ENCODE results near the gene ZNF175.

ZNF175 gene

GRCh38 chr19:51570962-51571575, at the start of gene ZNF175:
ZNF175 (plus strand) TSS chr19:51571283; CDS start chr19:51573330, 2,047 bp downstream.
- peak; percentile 97 for DNase-seq

DNA sequence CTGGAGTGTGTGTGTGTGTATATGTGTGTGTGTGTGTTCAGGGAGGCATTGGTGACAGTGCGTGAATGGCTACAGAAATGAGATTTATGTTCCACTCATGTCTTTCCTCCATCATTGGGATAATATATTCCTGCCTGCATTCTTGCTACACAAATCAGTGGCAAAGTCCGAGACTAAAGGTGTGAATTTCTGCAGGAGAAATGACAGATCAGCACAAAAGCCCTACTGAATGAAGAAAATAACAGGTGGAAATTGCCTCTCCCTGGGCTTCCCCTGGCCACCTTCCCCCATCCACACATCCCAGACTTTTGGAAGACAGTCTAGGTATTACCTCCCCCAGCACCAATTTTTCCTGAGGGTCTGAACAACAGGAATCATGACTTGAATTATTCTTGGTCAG, 49.7 kb upstream of the ZNF175 start:
- no peak for DNase-seq

DNA sequence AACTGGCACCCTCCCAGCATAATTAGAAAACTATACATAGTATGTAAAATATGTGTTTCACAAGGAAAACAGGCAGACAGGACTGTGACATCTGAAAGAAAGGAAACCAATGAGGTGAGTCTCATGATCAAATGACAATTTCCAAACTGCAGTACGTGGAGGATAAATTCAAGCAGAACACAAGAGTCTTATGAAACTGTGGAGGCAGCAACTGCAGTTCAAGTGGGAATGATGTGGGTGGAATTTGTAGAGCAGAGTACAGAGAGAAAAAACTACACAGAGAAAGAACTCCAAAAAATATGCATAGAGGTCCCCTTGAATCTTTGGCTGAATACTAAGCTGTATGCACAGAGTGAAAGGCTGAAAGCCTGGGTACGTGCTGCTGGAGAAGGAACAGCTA, 49.3 kb upstream of the ZNF175 start:
- no peak for DNase-seq

- no peak for DNase-seq
Observed at GRCh38 chr19:51524666-51525264, 46.3 kb upstream of the ZNF175 start.

DNA sequence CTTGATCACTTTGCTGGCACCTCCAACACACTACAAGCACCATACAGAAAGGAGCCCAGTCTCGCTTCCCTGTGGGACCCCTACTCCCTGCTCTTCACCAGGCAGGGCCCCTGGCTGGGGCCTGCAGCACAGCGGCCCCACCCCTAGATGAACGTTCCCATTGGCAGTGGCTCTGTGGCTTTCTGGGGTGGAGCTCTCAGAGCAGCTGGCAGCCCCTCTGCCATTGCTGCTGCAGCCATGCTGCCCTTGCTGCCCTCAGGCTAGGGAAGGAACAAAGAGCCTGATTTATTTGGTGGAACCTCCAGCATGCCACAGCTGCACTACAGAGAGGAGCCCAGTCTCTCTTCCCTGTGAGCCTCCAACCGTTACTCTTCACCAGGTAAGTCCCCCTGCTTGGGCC, 45.4 kb upstream of the ZNF175 start:
- DNase-seq, result no peak

GRCh38 chr19:51529301-51529700, 41.8 kb upstream of the ZNF175 start:
- no peak for DNase-seq

GRCh38 chr19:51530616-51531015, 40.5 kb upstream of the ZNF175 start:
- no peak for DNase-seq

DNA sequence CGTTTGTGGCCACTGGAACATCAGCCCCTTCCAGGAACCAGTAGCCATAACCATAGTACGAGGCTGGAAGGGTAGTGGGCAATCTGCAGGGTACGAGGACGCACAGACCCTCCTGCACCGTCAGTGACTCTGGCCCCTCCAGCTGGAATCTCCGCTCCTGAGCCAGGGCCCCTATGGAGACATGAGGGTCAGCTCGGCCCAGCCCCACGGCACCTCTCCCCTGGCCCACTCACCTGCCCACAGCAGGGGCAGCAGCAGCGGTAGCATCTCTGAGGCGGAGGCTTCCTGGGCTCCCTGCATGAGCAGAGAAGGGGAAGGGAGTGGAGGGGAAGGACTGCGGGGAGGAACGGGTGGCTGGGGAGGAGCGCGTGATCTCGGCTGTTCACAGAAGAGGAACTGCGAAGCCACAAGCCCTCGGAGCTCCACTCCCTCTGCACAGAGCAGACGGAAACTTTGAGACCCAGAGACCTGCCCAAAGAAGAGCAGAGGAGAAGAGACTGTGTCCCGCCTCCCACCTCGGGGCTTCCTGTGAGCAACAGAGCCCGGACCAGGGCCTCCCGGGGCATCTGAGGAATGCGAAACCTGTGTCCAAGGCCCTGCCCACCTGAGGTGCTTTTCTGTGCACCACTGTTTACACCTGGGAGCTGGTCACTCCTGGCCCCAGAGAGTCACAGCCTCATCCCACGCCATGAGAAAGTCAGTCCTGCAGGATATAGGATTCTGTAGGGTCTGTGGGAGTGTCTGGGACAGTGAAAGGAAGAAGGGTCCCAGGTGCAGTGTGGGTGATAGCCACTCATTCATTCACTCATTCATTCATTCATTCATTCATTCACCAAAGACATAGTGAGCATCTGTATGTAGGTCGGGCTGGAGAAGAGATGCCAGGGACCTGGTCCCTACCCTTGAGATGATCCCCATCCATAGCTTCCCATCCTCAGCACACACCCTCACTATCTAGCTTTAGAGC, 39.5 kb upstream of the ZNF175 start, which contains the start of gene SIGLEC6:
SIGLEC6 (minus strand) TSS at position 322 of the 967 bp plus-strand sequence; CDS start at position 300, 22 bp downstream.
- DNase-seq, result no peak

DNA sequence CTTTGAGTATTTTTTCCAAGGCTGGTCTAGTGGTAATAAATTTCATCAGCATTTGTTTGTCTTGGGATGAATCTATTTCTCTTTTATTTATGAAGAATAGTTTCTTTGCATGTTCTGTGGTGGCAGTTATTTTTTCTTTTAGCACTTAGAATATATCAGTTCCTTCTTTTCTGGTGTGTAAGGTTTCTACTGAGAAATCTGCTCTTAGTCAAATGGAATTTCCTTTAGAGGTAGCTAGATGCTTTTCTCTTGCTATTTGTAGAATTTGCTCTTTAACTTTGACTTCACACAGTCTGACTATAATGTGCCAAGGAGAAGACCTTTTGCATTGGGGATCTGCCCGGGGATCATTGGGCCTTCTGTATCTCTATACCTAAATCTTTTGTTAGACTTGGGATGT, 35.5 kb upstream of the ZNF175 start:
- no peak for DNase-seq

DNA sequence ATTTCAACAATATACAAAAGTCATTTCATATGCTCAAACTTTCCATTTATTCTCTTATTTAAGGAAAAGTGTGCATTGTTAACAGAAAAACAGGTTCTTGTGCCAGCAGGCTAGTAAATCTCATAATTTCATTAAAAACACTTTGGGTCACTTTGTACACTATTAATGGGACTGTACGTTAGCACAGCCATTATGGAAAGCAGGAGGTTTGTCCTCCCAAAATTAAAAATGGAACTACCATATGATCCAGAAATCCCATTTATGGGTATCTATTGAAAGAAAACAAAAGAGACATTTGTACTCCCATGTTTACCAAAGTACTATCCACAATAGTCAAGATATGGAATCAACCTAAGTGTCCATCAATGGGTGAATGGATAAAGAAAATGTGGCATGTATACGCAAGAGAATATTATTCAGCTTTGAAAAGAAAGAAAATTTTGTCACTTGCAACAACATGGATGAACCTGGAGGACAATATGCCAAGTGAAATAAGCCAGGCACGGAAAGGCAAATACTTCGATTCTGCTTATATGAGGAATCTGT, 31.2 kb upstream of the ZNF175 start:
- DNase-seq, result no peak

DNA sequence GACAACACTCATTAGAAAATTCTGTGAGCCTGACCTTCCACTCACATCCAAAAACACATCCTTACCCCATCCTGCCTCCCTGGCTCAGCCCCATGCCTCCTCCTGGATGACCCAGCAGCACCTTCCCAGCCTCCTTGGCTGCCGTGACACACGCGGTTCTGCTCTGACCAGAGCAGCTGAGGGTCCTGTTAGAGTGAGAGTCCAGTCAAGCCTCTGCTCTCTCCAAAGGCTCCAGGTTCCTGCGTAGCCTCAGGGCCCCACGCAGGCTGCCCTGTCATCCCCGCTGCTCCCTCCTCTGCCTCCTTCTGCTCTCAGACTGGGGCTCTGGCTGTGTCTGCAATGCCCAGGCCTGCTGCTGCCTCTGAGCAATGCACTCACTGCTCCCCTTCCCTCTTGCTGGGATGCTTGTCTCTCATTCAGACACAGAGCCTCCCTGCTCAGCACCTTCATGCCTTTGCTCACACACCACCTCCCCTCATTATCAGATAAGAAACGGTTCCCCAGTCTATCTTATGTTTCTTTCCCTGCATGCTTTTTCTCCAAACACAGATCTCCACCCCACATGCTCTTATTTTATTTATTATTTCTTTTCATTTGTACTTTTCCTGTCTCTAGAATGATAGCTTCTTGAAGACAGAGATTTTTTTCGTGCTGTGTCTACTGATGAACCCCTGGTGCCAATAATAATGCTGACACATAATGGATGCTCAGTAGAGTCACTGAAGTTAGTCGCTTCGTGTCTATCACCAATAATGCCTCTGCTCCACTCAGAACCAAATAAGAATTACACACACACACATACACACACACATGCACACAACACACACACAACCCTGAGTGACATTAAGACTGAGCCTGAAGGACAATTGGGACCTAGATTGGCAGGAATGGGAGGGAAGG, 29.4 kb upstream of the ZNF175 start:
- no peak for DNase-seq

- no peak for DNase-seq
Observed at GRCh38 chr19:51542699-51543098, 28.4 kb upstream of the ZNF175 start.

- no peak for DNase-seq
Observed at GRCh38 chr19:51544038-51544437, 27.0 kb upstream of the ZNF175 start.

GRCh38 chr19:51546107-51546649, 24.9 kb upstream of the ZNF175 start:
- DNase-seq, result no peak

DNA sequence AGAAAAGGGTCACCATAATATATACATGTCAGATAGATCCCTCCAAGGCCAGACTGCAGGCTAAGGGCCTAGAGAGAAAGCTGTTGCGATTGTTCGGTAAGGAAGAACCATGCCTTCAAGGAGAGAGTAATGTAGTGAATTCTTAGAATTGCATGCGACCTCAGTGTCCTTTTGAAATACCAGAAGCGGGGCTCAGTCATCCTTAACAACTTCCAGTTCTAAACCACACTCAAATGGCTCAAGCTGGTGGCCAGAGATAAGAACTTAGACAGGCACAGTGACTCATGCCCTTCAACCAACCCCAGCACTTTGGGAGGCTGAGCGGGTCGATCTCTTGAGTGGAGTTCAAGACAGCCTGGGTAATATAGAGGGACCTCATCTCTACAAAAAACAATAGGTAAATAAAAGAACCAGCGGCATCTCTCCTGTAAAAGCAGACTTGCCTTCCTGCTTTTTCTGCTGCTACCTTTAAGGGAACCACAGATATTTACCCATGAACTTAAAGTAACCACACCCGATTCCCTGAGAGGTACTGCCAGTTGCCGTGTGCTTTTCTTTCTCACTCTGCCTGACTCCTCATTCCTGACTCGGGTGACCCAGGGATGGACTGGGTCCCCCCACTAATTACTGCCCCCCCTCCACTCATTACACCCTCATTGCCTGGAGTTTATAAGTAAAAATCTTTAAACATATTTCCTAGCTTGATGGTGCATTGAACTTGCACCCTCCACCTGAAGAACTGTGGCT, 24.3 kb upstream of the ZNF175 start:
- DNase-seq, result peak; percentile 57

DNA sequence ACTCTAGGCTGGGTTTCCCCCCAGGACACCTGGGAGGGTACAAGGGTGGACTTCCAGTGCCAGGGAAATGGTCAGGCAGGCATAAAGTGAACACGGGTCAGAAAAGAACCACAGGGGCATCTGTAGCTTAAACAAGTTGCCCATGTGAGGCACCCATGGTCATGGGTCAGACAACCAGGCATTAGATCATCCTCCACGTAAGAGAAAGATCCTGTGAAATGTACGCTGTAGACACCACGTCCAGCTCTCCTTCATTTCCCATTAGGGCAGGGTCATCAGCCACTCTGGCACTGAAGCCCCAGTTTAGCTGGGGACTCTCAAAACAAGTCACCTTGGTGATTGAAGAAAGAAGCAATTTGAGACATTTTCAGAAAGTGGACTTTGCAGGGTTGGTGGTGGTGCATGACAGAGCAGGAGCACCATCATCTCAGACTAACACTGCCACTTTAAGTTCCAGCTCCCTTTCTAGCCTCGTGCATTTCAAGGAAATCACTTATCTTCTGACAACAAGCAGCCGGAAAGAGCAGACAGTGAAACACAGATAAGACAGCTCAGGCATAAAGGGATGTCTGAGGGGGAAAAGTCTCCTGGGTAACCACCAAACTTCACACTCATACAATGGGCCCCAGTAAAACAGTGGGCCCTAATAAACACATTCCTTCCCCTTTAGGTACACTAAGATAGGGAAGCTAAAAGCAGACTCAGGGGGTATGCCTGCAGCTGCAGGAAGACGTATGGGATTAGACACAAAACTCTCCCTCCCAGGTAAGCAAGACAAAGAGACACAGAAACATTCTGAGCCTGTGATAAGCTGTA, 23.5 kb upstream of the ZNF175 start:
- DNase-seq, result no peak

- no peak for DNase-seq
Observed at GRCh38 chr19:51548213-51548651, 22.9 kb upstream of the ZNF175 start.

GRCh38 chr19:51548891-51549305, 22.2 kb upstream of the ZNF175 start:
- no peak for DNase-seq

DNA sequence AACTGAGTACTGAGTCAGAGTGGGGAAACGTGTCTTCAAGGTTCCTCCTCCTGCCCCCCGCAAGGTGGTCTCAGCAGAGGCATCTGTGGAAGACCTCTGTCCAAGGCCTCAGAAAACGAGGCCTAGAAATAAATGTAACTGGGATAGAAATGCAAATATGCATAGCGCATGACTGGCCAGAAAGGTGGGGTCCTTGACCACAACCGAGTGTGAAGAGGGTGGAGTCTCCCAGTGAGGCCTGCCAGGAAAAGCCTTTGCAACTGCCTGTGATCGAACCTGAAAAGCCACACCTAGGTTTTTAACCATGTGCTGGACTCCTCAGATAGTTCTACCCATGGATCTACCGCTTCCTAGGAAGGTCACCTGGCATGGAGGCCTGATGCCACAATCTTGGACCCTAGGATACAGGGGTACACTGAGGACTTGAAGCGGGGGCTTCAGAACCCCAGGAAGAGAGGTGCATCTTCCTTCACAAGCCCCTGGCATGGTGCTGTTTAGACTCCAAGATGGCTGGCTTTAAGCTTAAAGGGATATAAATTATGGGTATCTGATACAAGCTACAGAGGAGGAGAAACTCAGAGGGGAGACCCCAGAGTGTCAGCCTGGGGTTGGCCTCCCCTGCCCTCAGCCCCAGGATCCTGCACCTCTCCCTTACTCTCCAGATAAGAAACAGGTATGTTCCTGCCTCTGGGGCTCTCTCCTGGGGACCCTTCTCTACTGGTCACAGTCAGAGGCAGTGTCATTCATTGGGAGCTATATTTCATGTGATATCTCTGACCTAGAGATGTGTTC, 21.4 kb upstream of the ZNF175 start:
- no peak for DNase-seq
